NK-92 (cell line): Measurements from ENCODE around the gene GLUD1.
"Not testable (repeated sequence)": the region's sequence is repeated elsewhere in the genome, so short reads cannot be mapped to it uniquely, and the experiment has no call there.

Source experiments
- DNase-seq: peaks from one replicate; lab custom pipeline; 2025; ENCODE audit not compliant: unreplicated experiment; lab: John Stamatoyannopoulos, UW

The GLUD1 gene

DNA sequence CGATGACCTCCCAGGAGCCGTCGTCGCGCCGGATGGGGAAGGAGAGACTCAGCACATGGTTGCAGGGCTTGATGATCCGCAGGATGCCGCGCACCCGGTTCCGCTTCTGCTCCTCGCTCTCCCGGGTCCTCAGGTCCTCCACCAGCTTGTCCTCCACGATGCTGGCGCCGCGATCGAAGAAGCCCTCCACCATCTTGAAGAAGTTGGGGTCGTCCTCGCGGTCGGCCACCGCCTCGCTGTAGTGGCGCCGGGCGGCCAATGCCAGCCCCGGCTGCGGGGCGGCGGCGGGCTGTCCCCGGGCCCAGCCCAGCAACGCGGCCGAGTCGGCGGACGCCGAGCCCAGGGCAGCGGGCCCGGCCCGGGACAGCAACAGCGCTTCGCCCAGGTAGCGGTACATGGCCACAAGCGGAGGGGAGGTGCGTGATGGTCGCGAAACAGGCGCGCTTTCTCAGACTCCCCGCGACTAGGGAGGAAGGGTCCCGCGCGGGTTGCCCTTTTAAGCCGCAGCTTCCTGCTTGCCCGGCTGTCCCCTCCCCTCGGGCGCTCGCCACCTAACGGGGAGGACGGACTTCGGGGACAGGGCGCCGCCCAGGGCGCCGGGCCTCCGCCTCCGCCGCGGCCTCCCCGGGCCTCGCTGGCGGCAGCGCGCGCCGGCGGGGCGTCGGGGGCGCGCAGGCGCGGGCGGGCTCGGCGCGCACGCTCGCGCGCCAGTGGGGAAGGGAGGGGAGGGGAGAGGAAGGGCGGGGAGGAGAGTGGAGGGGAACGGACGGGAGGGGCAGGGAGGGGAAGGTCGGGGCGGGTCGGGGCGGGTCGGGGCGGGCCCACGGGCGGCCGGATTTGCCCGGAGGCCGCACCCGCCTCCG is at the start of gene GLUD1, which contains the start of gene SHLD2:
TSS of gene GLUD1 (minus strand) at position 471 of the 863 bp plus-strand sequence. CDS start at position 397, 74 bp downstream.
TSS of gene SHLD2 (plus strand) at position 834 of the 863 bp plus-strand sequence. CDS start 56,149 bp downstream, outside the sequence.
- DNase-seq: peak; percentile 58

GRCh38 chr10:87143109-87143418 is 48.4 kb upstream of the GLUD1 start:
- not testable (repeated sequence) for DNase-seq

DNA sequence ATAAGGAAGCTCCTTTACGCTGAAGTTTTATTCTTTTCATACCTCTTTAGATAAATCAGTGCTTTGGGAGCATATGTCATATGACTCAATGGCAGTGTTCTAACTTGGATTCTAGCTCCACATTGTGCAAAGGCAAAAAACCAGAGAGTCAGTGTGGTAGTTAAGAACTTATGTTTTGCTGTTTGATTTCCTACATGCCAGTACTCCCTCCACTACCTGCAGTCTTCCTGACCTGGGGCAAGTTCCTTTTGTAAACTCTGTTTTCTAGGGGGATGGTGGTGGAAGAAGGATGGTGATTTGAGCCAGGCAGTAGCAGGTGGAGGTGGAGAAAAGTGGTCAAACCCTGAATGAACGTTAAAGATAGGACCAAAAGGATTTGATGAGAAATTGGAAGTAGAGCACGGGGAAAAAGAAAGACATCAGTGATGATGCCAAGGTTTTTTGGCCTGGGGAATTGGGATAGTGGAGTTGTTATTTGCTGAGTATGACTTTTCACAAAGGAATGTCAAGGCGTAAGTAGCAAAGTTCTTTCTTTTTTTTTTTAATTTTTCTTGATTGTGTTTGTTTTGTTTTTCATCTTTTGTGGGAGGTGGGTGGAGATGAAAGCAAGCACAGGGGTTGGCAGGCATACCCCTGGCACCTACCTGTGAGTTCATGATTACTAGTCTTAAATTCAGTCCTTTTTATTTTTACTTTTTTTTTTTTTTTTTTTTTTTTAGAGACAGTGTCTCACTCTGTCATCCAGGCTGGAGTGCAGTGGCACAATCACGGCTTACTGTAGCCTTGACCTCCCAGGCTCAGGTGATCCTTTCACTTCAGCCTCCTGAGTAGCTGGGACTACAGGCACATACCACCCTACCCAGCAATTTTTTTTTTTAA is 47.8 kb upstream of the GLUD1 start:
- DNase-seq: not testable (repeated sequence)

DNA sequence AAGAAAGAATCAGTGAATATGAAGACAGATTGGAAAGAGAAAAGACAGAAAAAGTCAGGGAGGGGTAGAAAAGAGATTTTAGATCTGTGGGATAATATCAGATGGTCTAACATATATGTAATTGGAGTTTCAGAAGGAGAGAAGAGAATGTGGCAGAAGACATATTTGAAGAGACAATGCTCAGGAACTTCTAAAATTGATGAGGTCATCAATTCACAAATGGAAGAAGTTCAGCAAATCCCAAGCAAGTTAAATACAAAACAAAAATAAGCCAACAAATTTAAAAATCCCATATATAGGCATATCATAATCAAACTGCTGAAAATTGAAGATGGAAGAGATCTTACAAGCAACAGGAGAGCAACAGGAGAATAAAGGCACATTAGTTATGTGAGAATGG is 42.8 kb upstream of the GLUD1 start:
- DNase-seq: not testable (repeated sequence)

DNA sequence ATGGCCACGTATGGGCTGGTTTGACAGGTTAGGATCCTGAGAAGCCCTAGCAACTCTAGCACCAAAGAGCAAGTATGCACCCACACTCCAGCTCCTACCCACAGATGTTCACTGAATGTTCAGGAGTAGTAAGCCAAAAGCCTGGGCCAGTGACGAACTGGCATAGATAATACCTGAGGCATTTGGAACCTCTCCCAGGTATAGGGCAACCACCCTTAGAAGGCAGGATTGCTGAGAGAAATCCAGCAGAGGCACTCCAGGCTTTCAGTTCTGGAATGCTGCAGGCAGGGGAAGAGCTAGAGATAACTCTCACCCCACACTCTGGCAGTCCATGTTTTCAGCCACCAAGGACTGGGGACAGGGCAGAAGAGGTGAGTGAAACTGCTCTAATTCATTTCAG is 39.8 kb upstream of the GLUD1 start:
- DNase-seq: not testable (repeated sequence)

- DNase-seq: not testable (repeated sequence)
Measured at GRCh38 chr10:87133936-87134335, 39.3 kb upstream of the GLUD1 start.

GRCh38 chr10:87132176-87132575 is 37.5 kb upstream of the GLUD1 start:
- not testable (repeated sequence) for DNase-seq

GRCh38 chr10:87127607-87128156 is 33.0 kb upstream of the GLUD1 start:
- not testable (repeated sequence) for DNase-seq

DNA sequence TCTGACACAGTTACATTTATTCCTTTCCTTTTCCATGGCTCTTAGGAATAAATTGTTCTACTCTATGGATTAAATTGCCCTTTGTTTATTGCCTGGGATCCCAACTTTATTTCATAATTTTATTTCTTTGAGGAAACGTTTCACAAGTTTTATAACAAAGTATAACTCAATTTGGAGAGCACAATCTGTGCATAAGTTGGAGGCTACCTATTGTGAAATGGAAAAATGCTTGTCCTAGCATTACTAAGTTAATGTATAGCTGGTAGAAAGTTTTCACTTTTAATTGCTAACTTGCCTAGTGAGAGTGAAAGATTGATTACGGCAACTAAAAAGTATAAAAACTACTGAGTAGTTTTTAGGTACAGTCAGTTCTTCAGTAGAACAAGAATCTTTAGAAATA is 32.4 kb upstream of the GLUD1 start:
- not testable (repeated sequence) for DNase-seq

GRCh38 chr10:87123351-87123750 is 28.7 kb upstream of the GLUD1 start:
- not testable (repeated sequence) for DNase-seq

- not testable (repeated sequence) for DNase-seq
Measured at GRCh38 chr10:87119029-87119428, 24.4 kb upstream of the GLUD1 start.

GRCh38 chr10:87118122-87118521 is 23.5 kb upstream of the GLUD1 start:
- not testable (repeated sequence) for DNase-seq

DNA sequence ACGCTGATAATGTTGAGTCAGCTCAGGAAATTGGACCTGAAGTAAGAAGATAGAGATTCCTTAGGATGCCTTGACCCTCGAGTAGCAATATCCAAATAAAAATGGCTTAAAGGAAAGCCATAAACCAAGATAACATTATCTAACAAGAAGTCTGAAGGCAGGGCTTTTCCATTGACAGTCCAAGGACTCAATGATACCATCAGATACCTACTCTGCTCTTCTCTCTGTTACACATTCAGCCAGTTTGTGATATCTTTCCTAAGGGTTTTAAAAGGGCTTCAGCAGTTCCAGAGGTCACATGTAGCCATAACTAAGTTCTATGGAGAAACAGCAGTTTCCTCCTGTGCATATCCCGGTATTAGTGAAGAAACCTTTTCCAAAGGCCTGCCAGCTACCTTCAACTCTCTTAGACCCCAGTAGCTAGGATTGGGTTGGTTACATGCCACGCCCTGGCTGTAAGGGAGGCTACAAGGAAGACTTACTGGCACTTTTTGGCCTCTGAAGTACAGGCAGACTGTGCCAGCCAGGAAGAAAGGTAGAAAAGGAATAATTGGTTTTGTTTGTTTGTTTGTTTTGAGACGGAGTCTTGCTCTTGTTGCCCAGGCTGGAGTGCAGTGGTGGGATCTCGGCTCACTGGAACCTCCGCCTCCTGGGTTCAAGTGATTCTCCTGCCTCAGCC is 10.9 kb upstream of the GLUD1 start:
- no peak for DNase-seq

DNA sequence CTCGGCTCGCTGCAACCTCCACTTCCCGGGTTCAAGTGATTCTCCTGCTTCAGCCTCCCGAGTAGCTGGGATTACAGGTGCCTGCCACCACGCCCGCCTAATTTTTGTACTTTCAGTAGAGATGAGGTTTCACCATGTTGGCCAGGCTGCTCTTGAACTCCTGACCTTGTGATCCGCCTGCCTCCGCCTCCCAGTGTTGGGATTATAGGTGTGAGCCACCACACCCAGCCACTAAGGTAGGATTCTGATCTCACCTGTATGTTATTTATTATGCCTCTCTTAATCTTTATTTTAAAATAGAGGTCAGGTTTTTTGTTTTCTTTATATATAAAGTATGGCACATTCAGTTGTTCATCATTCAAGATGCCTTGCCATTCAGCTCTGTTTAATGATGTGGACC is 10.1 kb upstream of the GLUD1 start:
- not testable (repeated sequence) for DNase-seq

DNA sequence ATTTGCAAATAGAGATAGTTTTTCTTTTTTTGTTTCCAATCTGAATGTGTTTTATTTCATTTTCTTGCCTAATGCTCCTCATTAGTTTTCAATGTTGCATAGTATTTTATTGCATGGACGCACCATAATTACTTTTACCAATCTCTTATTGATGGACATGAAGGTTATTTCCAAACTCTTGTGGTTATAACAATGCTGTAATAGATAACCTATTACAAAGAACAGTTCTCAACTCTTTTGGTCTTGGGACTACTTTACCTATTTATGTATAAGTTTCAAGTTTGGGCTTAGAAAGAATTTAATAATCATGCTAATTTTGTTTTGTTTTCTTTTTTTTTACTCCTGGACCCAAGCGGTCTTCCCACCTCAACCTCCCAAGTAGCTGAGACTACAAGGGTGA is 7.4 kb upstream of the GLUD1 start:
- no peak for DNase-seq

DNA sequence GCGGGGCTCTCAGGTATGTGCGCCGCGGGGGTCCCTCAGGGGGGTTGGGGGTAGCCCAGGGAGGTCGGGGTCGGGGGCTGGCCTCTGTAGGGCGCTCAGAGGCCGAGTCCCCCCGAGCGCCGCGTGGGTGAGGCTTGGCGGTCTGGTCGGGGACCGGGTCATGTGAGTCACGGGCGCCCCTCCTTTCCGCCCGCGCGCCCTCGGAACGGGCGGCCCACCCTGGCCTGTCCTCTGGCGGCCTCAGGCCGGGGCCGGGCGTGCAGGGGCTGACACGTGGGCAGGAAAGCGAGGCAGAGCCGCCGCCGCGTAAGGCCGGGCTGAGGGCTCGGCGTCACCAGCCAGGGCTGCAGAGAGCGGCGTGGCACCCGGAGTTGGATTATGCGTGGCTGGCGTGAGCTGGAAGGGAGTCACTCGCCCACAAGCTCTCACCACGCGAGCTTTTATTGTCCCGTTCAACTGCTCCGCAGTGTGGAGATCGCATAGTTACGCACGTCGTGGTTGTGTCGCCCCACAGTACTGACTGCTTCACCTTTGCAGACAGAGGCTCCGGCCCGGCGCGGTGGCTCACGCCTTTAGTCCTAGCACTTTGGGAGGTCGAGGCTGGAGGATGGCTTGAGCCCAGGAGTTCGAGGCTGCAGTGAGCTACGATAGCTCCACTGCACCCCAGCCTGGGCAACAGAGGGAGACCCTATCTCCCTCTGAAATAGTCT is 748 bp upstream of the GLUD1 start:
- DNase-seq: no peak

- no peak for DNase-seq
Measured at GRCh38 chr10:87093632-87094372, 841 bp downstream of the GLUD1 start.

DNA sequence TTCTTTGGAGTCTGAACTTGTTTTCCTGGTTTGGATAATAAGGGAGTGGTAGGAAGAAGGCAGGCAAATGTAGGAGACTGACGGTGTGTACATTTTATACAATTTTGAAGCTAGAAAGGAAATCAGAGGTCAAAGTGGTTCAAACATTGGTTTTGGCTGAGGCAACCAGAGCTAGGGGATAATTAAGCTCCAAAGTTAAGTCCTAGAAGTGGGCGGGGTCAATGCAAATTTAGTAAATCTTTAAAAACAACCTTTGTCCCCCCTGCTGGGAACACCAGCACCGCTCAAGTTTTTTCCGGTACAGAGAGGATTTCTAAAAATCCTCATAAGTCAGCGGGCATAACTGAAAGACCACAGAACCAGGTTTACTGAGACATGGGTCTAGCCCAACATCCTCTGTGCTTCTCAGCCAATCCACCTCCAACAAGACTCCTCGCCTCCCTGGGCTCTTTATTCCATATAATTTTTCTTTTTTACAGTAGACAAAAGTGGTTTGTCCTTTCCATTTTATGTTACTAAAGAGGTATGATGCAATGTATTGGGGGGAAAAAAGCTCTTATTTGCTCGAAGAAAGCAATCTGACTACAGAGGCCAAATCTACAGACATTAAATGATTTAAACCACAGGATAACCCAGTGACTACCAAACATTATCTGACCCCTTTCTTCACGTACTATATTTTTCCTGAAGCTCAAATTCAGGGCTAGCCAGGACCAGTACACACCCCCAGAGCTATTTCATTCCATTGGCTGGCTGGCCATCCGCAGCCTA is 1.6 kb downstream of the GLUD1 start:
- no peak for DNase-seq

DNA sequence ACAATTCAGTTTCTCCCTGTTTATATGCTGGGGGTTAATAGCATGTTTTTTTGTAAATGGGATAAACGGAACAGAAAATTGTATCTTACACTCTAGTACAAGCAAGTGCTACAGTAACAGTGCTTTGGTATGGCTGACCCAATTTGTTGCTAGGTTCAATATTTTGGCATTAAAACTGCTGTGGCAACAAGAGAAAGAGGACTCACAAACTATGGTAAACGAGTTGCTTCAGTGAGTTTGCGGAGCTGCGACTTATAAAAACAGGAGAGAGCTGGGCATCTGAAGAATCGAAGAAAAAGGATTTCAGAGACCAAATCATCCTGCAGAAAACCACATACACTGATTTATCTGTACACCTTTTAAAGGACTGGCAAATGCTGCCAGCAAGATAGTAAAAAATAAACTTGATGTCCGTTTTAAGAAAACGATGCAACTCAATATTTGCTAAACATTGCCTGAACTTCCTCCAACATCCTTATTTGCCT is 2.2 kb downstream of the GLUD1 start:
- DNase-seq: no peak
